ENCODE measurements around the gene GAGE10. TPM values are rescaled to one million over a fixed set of nuclear protein-coding genes. Genes with fewer than 3 reads are reported as not detected.
A peak's percentile ranks its signal among the peaks of the same experiment; 100 is the strongest.

The GAGE10 gene
- total RNA-seq, 2 experiments from 2014 or later = not detected

DNA sequence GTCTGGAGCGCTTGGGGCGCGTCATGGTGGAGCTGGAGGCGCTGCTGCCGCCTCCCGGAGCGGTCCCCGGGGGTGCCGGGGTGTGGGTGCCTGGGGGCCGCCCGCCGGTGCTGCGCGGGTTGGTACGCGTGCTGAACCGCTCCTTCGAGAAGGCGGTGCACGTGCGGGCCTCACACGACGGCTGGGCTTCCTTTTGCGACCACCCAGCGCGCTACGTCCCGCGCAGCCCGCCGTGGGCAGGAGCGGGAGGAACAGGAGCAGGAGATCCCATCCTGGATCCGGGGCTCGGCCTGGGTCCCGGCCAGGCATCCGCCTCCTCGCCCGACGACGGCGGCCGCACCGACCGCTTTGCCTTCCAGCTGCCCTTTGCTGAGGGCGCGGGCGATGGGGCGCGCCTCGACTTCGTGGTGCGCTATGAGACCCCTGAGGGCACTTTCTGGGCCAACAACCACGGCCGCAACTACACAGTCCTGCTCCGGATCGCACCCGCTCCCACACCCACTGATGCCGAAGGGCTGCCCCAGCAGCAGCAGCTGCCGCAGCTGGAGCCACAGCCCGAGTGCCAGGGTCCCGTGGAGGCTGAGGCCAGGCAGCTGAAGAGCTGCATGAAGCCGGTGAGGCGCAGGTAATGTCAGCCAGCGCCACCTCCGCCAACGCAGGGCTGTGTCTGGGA lies 33.1 kb upstream of the GAGE10 start:
- Histone ChIP-seq H3K9me3 (ENCODE audit: low read length) (no peaks in the 10 kb centered on the region), H3K4me3 (ENCODE audit: low read depth, low read length, poor library complexity, severe bottlenecking) (peak overlapping the region; percentile 91), H3K36me3 (ENCODE audit: insufficient read depth, low read length) (peaks cover 8% of the 10 kb centered on the region; the same call in 1 of the 2 replicates), H2AFZ (ENCODE audit: low read length) (no peak overlapping the region), H4K20me1 (ENCODE audit: insufficient read depth, low read length) (no peaks in the 10 kb centered on the region), H3K27ac (ENCODE audit: low read depth, low read length, poor library complexity, severe bottlenecking) (peak overlapping the region; percentile 69), H3K79me2 (ENCODE audit: insufficient read depth, low read depth, low read length) (peaks cover 27% of the 10 kb centered on the region), H3K9me2 (ENCODE audit: insufficient read depth, low read length) (no peaks in the 10 kb centered on the region), H3K4me2 (ENCODE audit: low read length) (peak overlapping the region; percentile 75), H3K4me1 (ENCODE audit: insufficient read depth, low read length, poor library complexity, severe bottlenecking) (peaks cover 32% of the 10 kb centered on the region)
- no peak for DNase-seq (ENCODE audit: low spot score)
- TF ChIP-seq EZH2phosphoT487 (IDR thresholded peaks at IDR 0.05; ENCODE audit: borderline replicate concordance, low read depth, low read length) = no peak
- TF ChIP-seq, protein P1, sequence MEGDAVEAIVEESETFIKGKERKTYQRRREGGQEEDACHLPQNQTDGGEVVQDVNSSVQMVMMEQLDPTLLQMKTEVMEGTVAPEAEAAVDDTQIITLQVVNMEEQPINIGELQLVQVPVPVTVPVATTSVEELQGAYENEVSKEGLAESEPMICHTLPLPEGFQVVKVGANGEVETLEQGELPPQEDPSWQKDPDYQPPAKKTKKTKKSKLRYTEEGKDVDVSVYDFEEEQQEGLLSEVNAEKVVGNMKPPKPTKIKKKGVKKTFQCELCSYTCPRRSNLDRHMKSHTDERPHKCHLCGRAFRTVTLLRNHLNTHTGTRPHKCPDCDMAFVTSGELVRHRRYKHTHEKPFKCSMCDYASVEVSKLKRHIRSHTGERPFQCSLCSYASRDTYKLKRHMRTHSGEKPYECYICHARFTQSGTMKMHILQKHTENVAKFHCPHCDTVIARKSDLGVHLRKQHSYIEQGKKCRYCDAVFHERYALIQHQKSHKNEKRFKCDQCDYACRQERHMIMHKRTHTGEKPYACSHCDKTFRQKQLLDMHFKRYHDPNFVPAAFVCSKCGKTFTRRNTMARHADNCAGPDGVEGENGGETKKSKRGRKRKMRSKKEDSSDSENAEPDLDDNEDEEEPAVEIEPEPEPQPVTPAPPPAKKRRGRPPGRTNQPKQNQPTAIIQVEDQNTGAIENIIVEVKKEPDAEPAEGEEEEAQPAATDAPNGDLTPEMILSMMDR (conservative IDR thresholded peaks at IDR 0.05; ENCODE audit: low read length) = no peak
- no TSS peak for BruUV-seq (replicated peaks)
- POLR2A ChIA-PET = no interaction called here
- intact Hi-C loops (cut with micrococcal nuclease; ENCODE audit: unreplicated experiment) = no loop called here
- CTCF ChIA-PET (ENCODE audit: unreplicated experiment) = no interaction called here

DNA sequence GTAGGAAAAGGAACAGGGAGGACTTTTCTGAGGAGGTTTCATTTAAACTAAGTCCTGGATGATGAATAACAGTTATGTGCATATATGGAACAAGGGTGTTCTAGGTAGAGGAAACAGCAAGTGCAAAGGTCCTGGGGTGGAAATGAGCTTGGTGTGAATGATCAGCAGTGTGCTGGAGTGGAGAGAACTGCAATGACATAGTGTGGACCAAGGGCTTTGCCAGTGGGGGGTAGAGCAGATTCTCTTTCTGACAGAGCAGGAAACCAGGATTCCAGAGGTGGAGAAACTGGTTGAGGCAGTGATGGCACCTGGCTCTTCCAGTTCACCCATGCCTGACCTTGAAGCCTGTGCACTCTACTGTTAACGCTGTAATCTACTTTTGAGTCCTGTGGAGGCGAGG lies 32.1 kb upstream of the GAGE10 start:
- POLR2A ChIA-PET = interaction anchor here (1.7 kb wide), 1 partner anchor 81 kb away, joined by 5 read pairs; no protein-coding TSS in a partner anchor
- Histone ChIP-seq H3K4me1 (ENCODE audit: insufficient read depth, low read length, poor library complexity, severe bottlenecking) (peaks cover 32% of the 10 kb centered on the region), H4K20me1 (ENCODE audit: insufficient read depth, low read length) (no peaks in the 10 kb centered on the region), H3K79me2 (ENCODE audit: insufficient read depth, low read depth, low read length) (peaks cover 27% of the 10 kb centered on the region), H3K4me3 (ENCODE audit: low read depth, low read length, poor library complexity, severe bottlenecking) (peak overlapping the region; percentile 91), H2AFZ (ENCODE audit: low read length) (no peak overlapping the region), H3K9me2 (ENCODE audit: insufficient read depth, low read length) (no peaks in the 10 kb centered on the region), H3K4me2 (ENCODE audit: low read length) (peak overlapping the region; percentile 75), H3K36me3 (ENCODE audit: insufficient read depth, low read length) (peaks cover 8% of the 10 kb centered on the region; the same call in 1 of the 2 replicates), H3K9me3 (ENCODE audit: low read length) (no peaks in the 10 kb centered on the region), H3K27ac (ENCODE audit: low read depth, low read length, poor library complexity, severe bottlenecking) (no peak overlapping the region)
- TF ChIP-seq, protein P1 (conservative IDR thresholded peaks at IDR 0.05; ENCODE audit: low read length) = no peak
- TF ChIP-seq EZH2phosphoT487 (IDR thresholded peaks at IDR 0.05; ENCODE audit: borderline replicate concordance, low read depth, low read length) = no peak
- intact Hi-C loops (cut with micrococcal nuclease; ENCODE audit: unreplicated experiment) = no loop called here
- CTCF ChIA-PET (ENCODE audit: unreplicated experiment) = interaction anchor here (0.6 kb wide), 1 partner anchor 23 kb away, joined by 4 read pairs; no protein-coding TSS in a partner anchor
- DNase-seq (ENCODE audit: low spot score) = no peak
- BruUV-seq (replicated peaks) = TSS peak; percentile 65

DNA sequence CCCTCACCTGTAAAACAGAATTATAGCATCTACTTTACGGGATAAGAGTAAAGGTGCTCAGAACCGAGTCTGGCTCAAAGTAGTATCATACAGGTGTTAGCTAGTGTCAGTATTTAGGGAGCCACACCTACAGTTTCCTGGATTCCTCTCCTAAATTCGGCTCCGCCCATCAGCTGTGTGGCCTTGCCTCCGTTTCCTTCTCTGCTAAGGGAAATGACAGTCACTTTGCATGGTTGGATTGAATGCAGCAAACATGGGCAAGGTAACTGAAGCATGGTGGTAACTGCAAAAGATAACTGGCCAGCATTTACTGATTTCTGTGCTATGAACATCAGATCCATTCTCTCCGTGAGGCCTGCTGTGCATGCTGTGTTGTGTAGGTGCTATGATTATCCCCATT lies 31.0 kb upstream of the GAGE10 start:
- peaks cover 32% of the 10 kb centered on the region for H3K4me1 ChIP-seq (ENCODE audit: insufficient read depth, low read length, poor library complexity, severe bottlenecking)
- POLR2A ChIA-PET = interaction anchor here (1.7 kb wide), 1 partner anchor 82 kb away, joined by 5 read pairs; no protein-coding TSS in a partner anchor

More for the DNA sequence above, 31.0 kb upstream of the GAGE10 start:
- CTCF ChIA-PET (ENCODE audit: unreplicated experiment) = no interaction called here
- intact Hi-C loops (cut with micrococcal nuclease; ENCODE audit: unreplicated experiment) = no loop called here
- no peaks in the 10 kb centered on the region for H3K9me3 ChIP-seq (ENCODE audit: low read length)
- TF ChIP-seq, protein P1 (conservative IDR thresholded peaks at IDR 0.05; ENCODE audit: low read length) = no peak
- TF ChIP-seq EZH2phosphoT487 (IDR thresholded peaks at IDR 0.05; ENCODE audit: borderline replicate concordance, low read depth, low read length) = no peak
- DNase-seq (ENCODE audit: low spot score) = peak; percentile 12
- peak overlapping the region; percentile 91 for H3K4me3 ChIP-seq (ENCODE audit: low read depth, low read length, poor library complexity, severe bottlenecking)
- H4K20me1 ChIP-seq (ENCODE audit: insufficient read depth, low read length) = no peaks in the 10 kb centered on the region
- H3K36me3 ChIP-seq (ENCODE audit: insufficient read depth, low read length) = peaks cover 8% of the 10 kb centered on the region; the same call in 1 of the 2 replicates
- BruUV-seq (replicated peaks) = no TSS peak
- H3K79me2 ChIP-seq (ENCODE audit: insufficient read depth, low read depth, low read length) = peaks cover 27% of the 10 kb centered on the region
- no peaks in the 10 kb centered on the region for H3K9me2 ChIP-seq (ENCODE audit: insufficient read depth, low read length)
- H3K4me2 ChIP-seq (ENCODE audit: low read length) = peak overlapping the region; percentile 75
- no peak overlapping the region for H3K27ac ChIP-seq (ENCODE audit: low read depth, low read length, poor library complexity, severe bottlenecking)
- no peak overlapping the region for H2AFZ ChIP-seq (ENCODE audit: low read length)

Measured in OCI-LY7 (cell line).